RWPE1 (cell line): ENCODE measurements around the gene HNRNPK.
A peak's percentile ranks its signal among the peaks of the same experiment; 100 is the strongest.

Source experiments
- CTCF ChIA-PET: fragments of 350-600 bp; sonication (Branson Sonifier 250); formaldehyde crosslinking; extraction: SDS; loops from one replicate; lab custom pipeline; 2021; lab: Yijun Ruan, JAX
- POLR2A ChIA-PET: fragments of 400-600 bp; formaldehyde crosslinking; extraction: SDS; loops from one replicate; lab custom pipeline; 2020; ENCODE audit warnings: antibody characterized with exemption; ENCODE audit not compliant: low non-redundant PET; lab: Yijun Ruan, JAX
- DNase-seq: peaks from one replicate; pipeline ENCODE4 v3.0.0; 2012; ENCODE audit warnings: low spot score
- H3K27ac ChIP-seq: fragments of 450-650 bp; 2 replicates; pipeline ENCODE4 v1.5.1; 2017
- CTCF ChIP-seq: fragments of 450-650 bp; conservative IDR thresholded peaks from 2 replicates; pipeline ENCODE4 v1.5.1; 2017; ENCODE audit warnings: low read depth, mild to moderate bottlenecking

HNRNPK gene

GRCh38 chr9:83933790-83934189, 46.2 kb downstream of the HNRNPK start:
- TF ChIP-seq CTCF = no peak
- DNase-seq = no peak
- POLR2A ChIA-PET = no interaction called here
- H3K27ac ChIP-seq = peak overlapping the region; percentile 86
- CTCF ChIA-PET = interaction anchor here (0.6 to 1.5 kb wide), 2 partner anchors 11 to 327 kb away, joined by 3 to 4 read pairs; no protein-coding TSS in a partner anchor

GRCh38 chr9:83932851-83933250, 47.2 kb downstream of the HNRNPK start:
- CTCF ChIA-PET = interaction anchor here (0.6 to 1.5 kb wide), 2 partner anchors 319 to 328 kb away, joined by 4 to 6 read pairs; no protein-coding TSS in a partner anchor
- TF ChIP-seq CTCF = no peak
- POLR2A ChIA-PET = no interaction called here
- no peak for DNase-seq
- peak overlapping the region; percentile 86 for H3K27ac ChIP-seq

- peak overlapping the region; percentile 60 for H3K27ac ChIP-seq
- ChIA-PET CTCF (no interaction called here), POLR2A (no interaction called here)
- DNase-seq = no peak
- no peak for TF ChIP-seq CTCF
Observed at GRCh38 chr9:83932011-83932410, 48.0 kb downstream of the HNRNPK start.

- CTCF ChIA-PET = no interaction called here
- POLR2A ChIA-PET = no interaction called here
- DNase-seq = no peak
- no peak overlapping the region for H3K27ac ChIP-seq
- TF ChIP-seq CTCF = no peak
Observed at GRCh38 chr9:83930881-83931280, 49.1 kb downstream of the HNRNPK start.

- CTCF ChIA-PET = interaction anchor here (0.6 kb wide), 1 partner anchor 89 kb away, joined by 4 read pairs; no protein-coding TSS in a partner anchor
- no peak for DNase-seq
- H3K27ac ChIP-seq = no peak overlapping the region
- POLR2A ChIA-PET = no interaction called here
- no peak for TF ChIP-seq CTCF
Observed at GRCh38 chr9:83927591-83927990, 52.4 kb downstream of the HNRNPK start.

GRCh38 chr9:83920927-83921707, 58.9 kb downstream of the HNRNPK start, which contains the start of gene KIF27:
KIF27 (minus strand) TSS chr9:83921432; CDS start chr9:83915591, 5,841 bp downstream.
- peak within 1 kb of the TSS; percentile 98 for H3K27ac ChIP-seq
- peak; percentile 64 for TF ChIP-seq CTCF
- ChIA-PET POLR2A (interaction anchor here (1.2 kb wide), 2 partner anchors 59 to 380 kb away, joined by 3 to 4 read pairs; partner anchors contain the start of genes HNRNPK and RMI1), CTCF (interaction anchor here (0.6 to 1.6 kb wide), 11 partner anchors 10 to 885 kb away, joined by 3 to 10 read pairs (median 3); no protein-coding TSS in a partner anchor)
- DNase-seq = peak; percentile 95
